Measurements from ENCODE around the gene KCNN3.
"Not testable (repeated sequence)": the region's sequence is repeated elsewhere in the genome, so short reads cannot be mapped to it uniquely, and the experiment has no call there.

The KCNN3 gene

DNA sequence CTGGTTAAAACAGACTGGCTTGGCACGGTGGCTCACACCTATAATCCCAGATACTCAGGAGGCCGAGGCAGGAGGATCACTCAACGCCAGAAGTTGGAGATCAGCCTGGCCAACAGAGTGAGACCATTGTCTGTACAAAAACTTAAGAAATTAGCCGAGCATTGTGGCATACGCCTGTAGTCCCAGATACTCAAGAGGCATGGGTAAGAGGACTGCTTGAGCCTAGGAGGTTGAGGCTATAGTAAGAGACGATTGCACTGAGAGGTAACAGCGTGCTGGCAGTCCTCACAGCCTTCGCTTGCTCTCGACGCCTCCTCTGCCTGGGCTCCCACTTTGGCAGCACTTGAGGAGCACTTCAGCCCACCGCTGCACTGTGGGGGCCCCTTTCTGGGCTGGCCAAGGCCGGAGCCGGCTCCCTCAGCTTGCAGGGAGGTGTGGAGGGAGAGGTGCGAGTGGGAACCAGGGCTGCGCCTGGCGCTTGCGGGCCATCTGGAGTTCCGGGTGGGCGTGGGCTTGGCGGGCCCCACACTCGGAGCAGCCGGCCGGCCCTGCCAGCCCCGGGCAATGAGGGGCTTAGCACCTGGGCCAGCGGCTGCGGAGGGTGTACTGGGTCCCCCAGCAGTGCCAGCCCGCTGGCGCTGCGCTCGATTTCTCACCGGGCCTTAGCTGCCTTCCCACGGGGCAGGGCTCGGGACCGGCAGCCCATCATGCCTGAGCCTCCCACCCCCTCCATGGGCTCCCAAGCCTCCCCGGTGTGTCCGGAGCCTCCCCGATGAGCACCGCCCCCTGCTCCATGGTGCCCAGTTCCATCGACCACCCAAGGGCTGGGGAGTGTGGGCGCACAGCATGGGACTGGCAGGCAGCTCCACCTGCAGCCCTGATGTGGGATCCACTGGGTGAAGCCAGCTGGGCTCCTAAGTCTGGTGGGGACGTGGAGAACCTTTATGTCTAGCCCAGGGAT, 199.5 kb downstream of the KCNN3 start:
- H3K4me3 ChIP-seq (ENCODE audit: low read length in 2 of 2); H3K36me3 ChIP-seq (ENCODE audit: control insufficient read depth in 2 of 2, insufficient read depth in 2 of 2, low read length in 2 of 2); H3K9me3 ChIP-seq (ENCODE audit: control insufficient read depth in 2 of 2, low read length in 2 of 2); H3K27me3 ChIP-seq (ENCODE audit: control insufficient read depth in 1 of 2, insufficient read depth in 2 of 2, low read length in 2 of 2); H3K4me1 ChIP-seq (ENCODE audit: control insufficient read depth, insufficient read depth, low read length); H3K27ac ChIP-seq (ENCODE audit: low read length); H3K9ac ChIP-seq (ENCODE audit: low read length in 2 of 2): not testable (repeated sequence)

DNA sequence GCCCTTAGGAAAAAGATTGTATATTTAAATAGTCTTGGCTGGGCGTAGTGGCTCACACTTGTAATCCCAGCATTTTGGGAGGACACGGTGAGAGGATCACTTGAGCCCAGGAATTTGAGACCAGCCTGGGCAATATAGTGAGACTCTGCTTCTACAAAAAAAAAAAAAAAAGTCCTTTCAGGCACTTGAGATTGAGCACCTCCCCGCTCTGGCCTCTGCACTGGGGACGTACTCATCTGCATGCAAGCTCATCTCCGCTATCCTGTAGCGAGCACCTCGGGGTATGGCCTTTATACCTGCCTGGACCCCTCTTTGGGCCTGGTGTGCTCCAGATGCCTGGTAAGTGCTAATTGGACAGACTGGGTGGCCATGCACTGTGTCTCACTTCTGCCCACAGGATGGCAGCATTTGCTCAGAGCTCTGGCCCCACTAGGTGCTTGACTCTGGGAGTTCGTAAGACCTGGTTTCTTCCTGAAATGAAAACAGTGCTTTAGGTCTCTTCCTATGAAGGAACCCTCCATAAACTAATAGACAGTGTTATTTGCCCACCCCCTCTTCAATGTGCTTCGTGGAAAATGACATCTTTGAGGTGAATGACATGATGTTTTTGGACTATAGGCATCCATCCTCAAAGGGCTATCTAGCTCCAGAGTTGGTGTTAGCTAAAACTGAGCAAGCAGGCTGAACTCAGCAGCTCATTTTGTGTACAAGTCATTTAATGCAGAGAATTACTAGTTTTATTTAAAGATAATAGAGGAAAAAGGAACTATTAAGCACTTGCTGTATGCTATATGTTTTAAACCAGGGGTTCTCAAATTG, 200.4 kb downstream of the KCNN3 start:
- no peaks in the 10 kb centered on the region for H3K9me3 ChIP-seq (ENCODE audit: control insufficient read depth in 2 of 2, low read length in 2 of 2)
- no peaks in the 10 kb centered on the region for H3K36me3 ChIP-seq (ENCODE audit: control insufficient read depth in 2 of 2, insufficient read depth in 2 of 2, low read length in 2 of 2)
- peaks cover 0 to 3% of the 10 kb centered on the region in 2 donors for H3K27me3 ChIP-seq (ENCODE audit: control insufficient read depth in 1 of 2, insufficient read depth in 2 of 2, low read length in 2 of 2)
- H3K4me3 ChIP-seq (ENCODE audit: low read length in 2 of 2): no peak overlapping the region
- H3K9ac ChIP-seq (ENCODE audit: low read length in 2 of 2): no peak overlapping the region
- no peaks in the 10 kb centered on the region for H3K4me1 ChIP-seq (ENCODE audit: control insufficient read depth, insufficient read depth, low read length)
- no peak overlapping the region for H3K27ac ChIP-seq (ENCODE audit: low read length)

DNA sequence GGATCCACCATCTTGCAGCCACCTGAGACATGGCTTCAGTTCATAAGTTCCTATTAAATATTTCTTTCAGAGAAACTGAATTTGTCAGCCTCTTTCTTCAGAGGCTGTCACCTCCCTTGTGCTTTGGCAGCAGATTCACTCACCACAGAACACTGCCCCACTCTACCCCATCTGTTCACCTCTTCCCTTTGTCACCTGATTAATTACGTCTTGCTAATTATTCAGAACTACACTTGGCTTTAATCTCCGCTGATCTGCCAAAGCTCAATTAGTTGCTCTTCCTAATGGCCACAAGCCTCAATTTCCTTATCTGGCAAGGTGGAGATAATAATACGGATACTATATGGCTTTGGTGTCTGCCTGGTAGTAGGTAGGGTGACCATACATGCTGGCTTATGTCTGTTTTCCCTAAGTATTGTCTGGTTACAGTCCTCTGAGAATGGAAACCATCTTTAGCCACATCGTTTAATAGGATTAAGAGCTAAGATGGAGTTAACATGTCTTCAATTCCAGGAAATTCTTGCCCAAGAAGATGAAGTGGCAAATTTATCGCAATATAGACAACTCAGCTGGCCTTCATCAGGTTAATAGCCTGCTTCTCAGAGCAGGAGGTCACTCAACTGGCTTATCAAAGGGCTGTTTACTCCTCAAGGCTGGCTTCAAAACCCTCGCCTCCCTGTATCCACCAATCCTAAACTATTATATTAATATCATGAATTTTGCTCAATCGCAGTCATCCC, 203.9 kb downstream of the KCNN3 start:
- Histone ChIP-seq H3K9ac (ENCODE audit: low read length in 2 of 2) (no peak overlapping the region), H3K27me3 (ENCODE audit: control insufficient read depth in 1 of 2, insufficient read depth in 2 of 2, low read length in 2 of 2) (peaks cover under 1 to 3% of the 10 kb centered on the region in 2 donors), H3K9me3 (ENCODE audit: control insufficient read depth in 2 of 2, low read length in 2 of 2) (no peaks in the 10 kb centered on the region), H3K27ac (ENCODE audit: low read length) (no peak overlapping the region), H3K36me3 (ENCODE audit: control insufficient read depth in 2 of 2, insufficient read depth in 2 of 2, low read length in 2 of 2) (no peaks in the 10 kb centered on the region), H3K4me1 (ENCODE audit: control insufficient read depth, insufficient read depth, low read length) (no peaks in the 10 kb centered on the region), H3K4me3 (ENCODE audit: low read length in 2 of 2) (no peak overlapping the region)

DNA sequence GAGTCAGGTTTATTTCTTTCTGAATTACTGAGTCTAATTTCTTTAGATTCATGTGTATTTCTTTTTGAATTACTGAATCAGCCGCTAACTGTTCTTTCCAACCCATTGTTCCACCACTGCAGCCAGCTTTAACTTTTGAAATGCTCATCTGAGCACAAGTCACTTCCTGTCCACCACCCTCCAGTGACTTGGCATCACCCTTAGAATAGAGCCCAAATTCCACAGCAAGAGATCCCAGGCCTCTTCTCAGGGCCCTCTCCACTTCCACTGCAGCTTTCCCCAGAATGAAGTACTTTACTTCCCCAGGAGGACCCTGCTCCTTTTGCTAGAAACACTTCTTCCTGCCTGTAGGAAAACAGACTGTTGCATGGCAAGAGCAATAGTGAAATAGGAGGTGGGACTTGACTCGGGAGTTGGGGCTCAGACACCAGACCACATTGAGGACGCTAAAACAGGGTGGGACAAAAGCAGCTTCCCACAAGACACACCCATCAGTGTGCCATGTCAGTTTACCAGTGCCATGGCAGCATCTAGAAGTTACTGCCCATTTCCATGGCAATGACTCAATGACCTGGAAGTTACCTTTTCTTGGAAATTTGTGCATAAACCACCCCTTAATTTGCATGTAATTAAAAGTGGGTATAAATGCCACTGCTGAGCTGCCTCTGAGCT, 205.6 kb downstream of the KCNN3 start:
- H3K27ac ChIP-seq (ENCODE audit: low read length): no peak overlapping the region
- H3K27me3 ChIP-seq (ENCODE audit: control insufficient read depth in 1 of 2, insufficient read depth in 2 of 2, low read length in 2 of 2): peaks cover 6 to 10% of the 10 kb centered on the region in 2 donors
- H3K4me3 ChIP-seq (ENCODE audit: low read length in 2 of 2): no peak overlapping the region
- no peaks in the 10 kb centered on the region for H3K9me3 ChIP-seq (ENCODE audit: control insufficient read depth in 2 of 2, low read length in 2 of 2)
- H3K4me1 ChIP-seq (ENCODE audit: control insufficient read depth, insufficient read depth, low read length): no peaks in the 10 kb centered on the region
- no peaks in the 10 kb centered on the region for H3K36me3 ChIP-seq (ENCODE audit: control insufficient read depth in 2 of 2, insufficient read depth in 2 of 2, low read length in 2 of 2)
- no peak overlapping the region for H3K9ac ChIP-seq (ENCODE audit: low read length in 2 of 2)

DNA sequence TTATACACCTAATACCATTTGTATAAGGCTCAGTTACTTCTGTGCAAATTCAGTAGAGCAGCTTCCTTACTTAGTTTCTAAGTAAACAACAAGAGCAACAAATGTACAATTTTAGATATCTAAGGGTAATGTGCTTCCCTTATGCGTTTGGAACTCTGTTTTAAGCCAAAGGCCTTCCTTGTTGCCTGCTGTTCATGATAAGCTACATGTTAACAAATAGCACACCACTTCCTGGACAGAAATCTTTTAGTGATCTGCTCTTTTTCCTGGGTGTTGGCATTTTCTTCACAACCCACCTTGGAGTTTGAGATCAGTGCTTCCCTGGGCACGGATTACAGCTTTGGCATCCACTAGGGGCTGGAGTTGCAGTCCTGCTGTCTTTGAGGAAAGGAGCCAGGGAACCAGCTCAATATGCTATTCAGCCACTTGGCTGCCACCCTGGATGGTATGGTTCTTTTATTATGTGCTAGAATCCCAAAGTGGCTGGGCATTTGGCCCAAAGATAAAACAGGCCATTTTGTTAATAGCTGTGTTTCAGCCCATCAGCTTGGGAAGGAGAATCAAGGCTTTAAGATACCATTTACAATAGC, 206.5 kb downstream of the KCNN3 start:
- no peak overlapping the region for H3K4me3 ChIP-seq (ENCODE audit: low read length in 2 of 2)
- H3K9me3 ChIP-seq (ENCODE audit: control insufficient read depth in 2 of 2, low read length in 2 of 2): no peaks in the 10 kb centered on the region
- no peaks in the 10 kb centered on the region for H3K4me1 ChIP-seq (ENCODE audit: control insufficient read depth, insufficient read depth, low read length)
- no peak overlapping the region for H3K9ac ChIP-seq (ENCODE audit: low read length in 2 of 2)
- H3K27me3 ChIP-seq (ENCODE audit: control insufficient read depth in 1 of 2, insufficient read depth in 2 of 2, low read length in 2 of 2): peaks cover 6 to 10% of the 10 kb centered on the region in 2 donors
- no peak overlapping the region for H3K27ac ChIP-seq (ENCODE audit: low read length)
- H3K36me3 ChIP-seq (ENCODE audit: control insufficient read depth in 2 of 2, insufficient read depth in 2 of 2, low read length in 2 of 2): no peaks in the 10 kb centered on the region

DNA sequence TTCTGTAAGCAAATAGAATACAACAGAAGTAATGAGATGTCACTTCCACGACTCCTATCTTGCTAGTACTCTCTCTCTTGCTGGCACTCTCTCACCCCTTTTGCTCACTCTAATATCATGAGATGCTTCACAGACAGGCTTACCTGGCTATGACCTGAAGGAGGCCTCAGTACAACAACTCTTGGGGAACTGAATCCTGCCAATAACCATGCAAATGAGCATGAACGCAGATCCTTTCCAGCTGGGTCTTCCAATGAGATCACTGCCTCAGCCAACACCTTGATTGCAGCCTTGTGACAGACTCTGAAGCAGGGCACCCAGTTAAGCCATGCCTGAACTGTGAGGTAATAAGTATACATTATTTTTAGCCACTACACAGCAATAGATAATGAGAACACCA, 209.0 kb downstream of the KCNN3 start:
- H3K9me3 ChIP-seq (ENCODE audit: control insufficient read depth in 2 of 2, low read length in 2 of 2): no peaks in the 10 kb centered on the region
- H3K9ac ChIP-seq (ENCODE audit: low read length in 2 of 2): no peak overlapping the region
- no peak overlapping the region for H3K27ac ChIP-seq (ENCODE audit: low read length)
- H3K27me3 ChIP-seq (ENCODE audit: control insufficient read depth in 1 of 2, insufficient read depth in 2 of 2, low read length in 2 of 2): peaks cover 6 to 8% of the 10 kb centered on the region in 2 donors
- no peak overlapping the region for H3K4me3 ChIP-seq (ENCODE audit: low read length in 2 of 2)
- no peaks in the 10 kb centered on the region for H3K36me3 ChIP-seq (ENCODE audit: control insufficient read depth in 2 of 2, insufficient read depth in 2 of 2, low read length in 2 of 2)
- no peaks in the 10 kb centered on the region for H3K4me1 ChIP-seq (ENCODE audit: control insufficient read depth, insufficient read depth, low read length)

DNA sequence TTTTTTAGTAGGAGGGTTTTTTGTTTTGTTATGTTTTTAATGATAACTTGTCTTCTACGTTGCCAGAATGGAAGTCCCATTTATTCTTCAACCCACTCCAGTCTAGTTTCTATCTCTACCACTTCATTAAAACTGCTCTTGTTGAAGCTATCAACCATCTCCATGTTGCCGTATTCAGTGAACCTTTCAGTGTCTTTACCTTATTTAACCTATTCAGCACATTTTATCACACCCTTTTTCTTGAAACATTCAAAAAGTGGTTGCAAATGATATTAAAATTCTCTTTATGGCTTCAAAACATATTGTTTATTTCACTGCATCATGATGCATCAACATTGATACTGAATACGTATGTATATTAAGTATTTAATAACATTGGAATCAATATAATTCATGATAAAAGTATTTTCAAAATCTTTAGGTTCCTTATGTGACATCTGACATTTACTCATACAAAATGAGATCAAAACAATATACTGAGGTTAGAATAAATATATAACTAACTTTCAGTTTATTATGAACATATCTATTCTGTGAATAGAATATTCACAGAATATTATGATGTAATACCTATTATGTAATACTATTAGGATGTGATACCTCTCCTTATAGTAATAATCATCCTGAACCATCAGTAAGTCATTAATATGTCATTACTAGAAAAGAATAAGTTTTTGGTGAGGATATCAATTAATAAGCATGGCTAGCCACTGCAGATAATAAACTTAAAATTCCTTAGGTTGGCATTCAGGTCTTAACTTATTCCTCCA, 210.1 kb downstream of the KCNN3 start:
- Histone ChIP-seq H3K9me3 (ENCODE audit: control insufficient read depth in 2 of 2, low read length in 2 of 2) (no peaks in the 10 kb centered on the region), H3K36me3 (ENCODE audit: control insufficient read depth in 2 of 2, insufficient read depth in 2 of 2, low read length in 2 of 2) (no peaks in the 10 kb centered on the region), H3K9ac (ENCODE audit: low read length in 2 of 2) (no peak overlapping the region), H3K27ac (ENCODE audit: low read length) (no peak overlapping the region), H3K27me3 (ENCODE audit: control insufficient read depth in 1 of 2, insufficient read depth in 2 of 2, low read length in 2 of 2) (peaks cover 6 to 7% of the 10 kb centered on the region in 2 donors), H3K4me3 (ENCODE audit: low read length in 2 of 2) (no peak overlapping the region), H3K4me1 (ENCODE audit: control insufficient read depth, insufficient read depth, low read length) (no peaks in the 10 kb centered on the region)

DNA sequence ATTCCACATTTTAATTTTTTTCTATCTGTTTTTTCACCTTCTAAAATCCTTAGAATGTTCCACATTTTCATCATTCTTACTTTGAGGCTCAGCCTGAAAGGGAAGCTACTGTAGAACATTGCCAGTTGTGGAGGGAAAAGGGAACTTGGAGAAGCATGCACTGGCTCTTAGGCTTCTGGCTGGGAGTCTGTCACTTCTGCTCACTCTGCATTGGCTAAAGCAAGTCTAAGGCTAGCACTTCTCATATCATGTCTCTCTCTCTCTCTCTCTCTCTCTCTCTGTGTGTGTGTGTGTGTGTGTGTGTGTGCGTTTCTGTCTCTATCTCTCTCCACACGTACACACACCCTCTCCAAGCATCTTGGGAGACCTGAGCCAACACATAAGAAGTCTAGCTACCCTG, 212.5 kb downstream of the KCNN3 start:
- no peak overlapping the region for H3K4me3 ChIP-seq (ENCODE audit: low read length in 2 of 2)
- H3K9me3 ChIP-seq (ENCODE audit: control insufficient read depth in 2 of 2, low read length in 2 of 2): no peaks in the 10 kb centered on the region
- H3K9ac ChIP-seq (ENCODE audit: low read length in 2 of 2): no peak overlapping the region
- no peaks in the 10 kb centered on the region for H3K4me1 ChIP-seq (ENCODE audit: control insufficient read depth, insufficient read depth, low read length)
- H3K27ac ChIP-seq (ENCODE audit: low read length): no peak overlapping the region
- H3K27me3 ChIP-seq (ENCODE audit: control insufficient read depth in 1 of 2, insufficient read depth in 2 of 2, low read length in 2 of 2): peaks cover 6 to 7% of the 10 kb centered on the region in 2 donors
- no peaks in the 10 kb centered on the region for H3K36me3 ChIP-seq (ENCODE audit: control insufficient read depth in 2 of 2, insufficient read depth in 2 of 2, low read length in 2 of 2)

DNA sequence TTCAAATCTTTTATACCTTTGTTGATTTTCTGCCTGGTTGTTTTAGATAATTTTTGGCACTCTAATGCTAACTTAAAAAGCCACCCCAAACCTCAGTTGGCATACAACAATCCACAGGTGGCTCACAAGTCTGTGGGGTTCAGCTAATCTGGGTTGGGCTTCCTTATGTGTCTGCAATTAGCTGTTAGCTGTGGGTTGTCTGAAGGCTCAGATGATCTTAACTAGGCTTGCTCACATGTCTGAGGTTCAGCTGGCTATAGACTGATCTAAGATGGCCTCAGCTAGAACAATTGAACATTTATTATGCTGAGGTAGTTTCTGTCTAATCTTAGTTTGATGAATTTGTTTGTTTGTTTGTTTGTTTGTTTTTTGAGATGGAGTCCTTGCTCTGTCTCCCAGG, 217.2 kb downstream of the KCNN3 start:
- Histone ChIP-seq H3K4me3 (ENCODE audit: low read length in 2 of 2) (no peak overlapping the region), H3K27me3 (ENCODE audit: control insufficient read depth in 1 of 2, insufficient read depth in 2 of 2, low read length in 2 of 2) (no peaks in the 10 kb centered on the region), H3K9me3 (ENCODE audit: control insufficient read depth in 2 of 2, low read length in 2 of 2) (no peaks in the 10 kb centered on the region), H3K9ac (ENCODE audit: low read length in 2 of 2) (no peak overlapping the region), H3K4me1 (ENCODE audit: control insufficient read depth, insufficient read depth, low read length) (no peaks in the 10 kb centered on the region), H3K36me3 (ENCODE audit: control insufficient read depth in 2 of 2, insufficient read depth in 2 of 2, low read length in 2 of 2) (no peaks in the 10 kb centered on the region), H3K27ac (ENCODE audit: low read length) (no peak overlapping the region)

Measured in stomach smooth muscle (tissue), 2 donors.